Stimulated activated CD8-positive, alpha-beta memory T cell treated with anti-CD3 and anti-CD28 coated beads, Interleukin-12 subunit alpha, Interleukin-12 subunit beta, amount 100 ng/mL, for 24 hours (primary cell): ENCODE measurements around the gene CHST6.
"Not testable (repeated sequence)": the region's sequence is repeated elsewhere in the genome, so short reads cannot be mapped to it uniquely, and the experiment has no call there.

Experiments
- DNase-seq: peaks from one replicate; pipeline ENCODE4 v3.0.0-alpha.2; 2020; ENCODE audit errors: extremely low read depth

CHST6 gene

DNA sequence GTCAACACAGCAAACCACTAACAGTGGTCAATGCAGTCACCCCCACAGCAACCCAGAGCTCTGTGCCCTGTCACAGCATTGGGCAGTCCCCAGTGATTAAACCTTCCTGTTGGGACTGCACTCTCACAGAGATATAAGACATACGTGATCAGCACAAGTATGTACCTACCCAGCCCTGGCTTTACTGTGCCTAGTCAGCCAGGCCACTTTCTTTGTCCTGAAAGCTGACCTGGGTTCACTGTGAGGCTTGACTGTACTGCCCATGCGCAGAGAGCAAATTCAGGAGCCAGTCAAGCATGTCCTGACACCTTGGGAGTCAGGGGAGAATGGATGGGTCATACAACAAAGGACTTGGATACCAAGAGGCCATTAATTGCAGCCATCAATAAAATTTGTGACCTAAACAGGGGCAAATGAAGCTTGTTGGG lies 19.8 kb downstream of the CHST6 start:
- no peak for DNase-seq

DNA sequence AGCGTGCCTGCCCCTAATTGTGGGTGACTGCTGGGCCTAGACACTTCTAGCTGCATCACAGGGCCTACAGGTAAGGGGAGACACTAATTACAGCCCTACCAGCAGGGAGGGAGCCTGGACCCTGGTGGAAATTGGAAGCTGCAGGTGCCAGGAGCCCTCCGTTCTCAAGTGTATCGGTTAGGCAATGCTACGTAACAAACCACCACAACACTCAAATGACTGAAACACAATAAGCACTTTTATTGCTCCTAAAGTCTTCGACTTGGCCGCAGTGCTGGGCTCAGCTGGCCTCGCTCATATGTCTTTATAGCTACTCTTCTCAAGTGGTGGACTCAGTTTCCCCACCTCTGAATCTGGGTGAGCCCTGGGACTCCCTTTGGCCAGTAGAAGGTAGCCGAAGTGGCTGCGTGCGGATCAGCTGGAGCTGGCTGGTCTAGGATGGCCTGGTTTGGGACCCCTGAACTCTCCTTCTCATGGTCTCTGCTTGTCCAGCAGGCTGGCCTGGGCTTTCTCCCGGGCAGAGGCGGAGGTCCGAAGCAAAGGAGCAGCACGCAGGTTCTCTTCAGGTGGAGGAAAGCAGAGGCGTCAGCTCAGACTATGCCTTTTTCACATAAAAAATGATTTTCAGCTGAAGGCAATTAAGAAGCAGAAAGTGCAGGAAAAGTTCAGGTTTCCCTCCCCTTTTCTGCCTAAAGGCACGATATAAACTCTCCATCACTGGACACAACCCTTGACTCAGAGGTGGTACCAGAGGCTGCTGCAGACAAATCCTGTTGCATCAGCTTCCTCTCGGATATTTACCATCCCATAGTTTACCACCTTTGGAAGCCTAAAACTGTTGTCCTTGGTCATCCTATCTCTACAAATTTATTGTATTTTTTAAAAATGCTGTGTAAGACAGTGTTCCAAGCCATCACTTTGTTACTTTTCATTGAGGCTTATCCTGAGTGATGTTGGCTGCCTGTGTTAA lies 22.0 kb downstream of the CHST6 start:
- no peak for DNase-seq

DNA sequence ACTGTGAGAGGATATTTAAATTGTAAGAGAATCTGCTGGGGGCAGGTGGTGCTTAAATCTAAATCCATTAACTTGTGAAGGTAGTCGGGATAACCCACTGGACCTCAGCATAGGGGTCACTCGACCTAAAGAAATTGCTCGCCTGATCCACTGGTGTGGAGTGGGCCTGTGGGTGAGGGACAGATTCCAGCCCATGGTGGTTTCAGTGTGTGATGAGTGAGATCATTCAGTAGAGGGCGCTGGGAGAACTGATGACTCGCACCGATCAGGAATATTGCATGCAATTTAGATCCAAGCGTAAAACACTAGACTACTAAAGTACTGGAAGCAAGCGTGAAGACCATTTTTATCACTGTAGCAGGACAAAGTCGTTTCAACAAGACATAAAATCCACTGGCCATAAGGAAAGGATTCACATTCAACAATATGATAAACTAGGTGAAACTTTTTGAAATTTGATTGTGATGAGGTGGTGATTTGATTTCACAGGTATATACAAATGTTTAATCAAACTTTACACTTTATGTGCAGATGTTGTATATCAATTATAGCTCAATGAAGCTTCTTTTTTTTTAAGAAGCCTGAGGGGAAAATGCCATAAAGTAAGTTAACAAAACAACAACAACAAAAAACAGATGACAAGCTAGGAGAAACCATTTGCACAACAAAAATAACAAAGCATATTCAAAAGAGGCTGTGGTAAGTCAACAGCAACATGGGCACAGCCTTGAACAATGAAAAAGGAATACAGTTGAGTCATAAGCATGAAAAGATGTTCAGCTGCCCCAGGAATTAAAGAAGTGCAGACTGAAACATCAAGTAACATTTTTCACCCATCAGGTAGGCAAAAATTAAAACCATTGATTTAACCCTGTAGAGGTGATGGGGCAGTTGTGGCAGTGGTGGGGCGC lies 23.3 kb downstream of the CHST6 start:
- DNase-seq: no peak

GRCh38 chr16:75466760-75467159 lies 28.5 kb downstream of the CHST6 start:
- DNase-seq: no peak

GRCh38 chr16:75464122-75464918 lies 30.9 kb downstream of the CHST6 start, which contains the start of gene TMEM170A:
Gene TMEM170A, minus strand, starts transcription at chr16:75464689. Its CDS starts 89 bp downstream, at chr16:75464600.
- peak; percentile 99 for DNase-seq

- not testable (repeated sequence) for DNase-seq
Measured at GRCh38 chr16:75463389-75464121, 31.7 kb downstream of the CHST6 start.

GRCh38 chr16:75462806-75463205 lies 32.4 kb downstream of the CHST6 start:
- DNase-seq: no peak

DNA sequence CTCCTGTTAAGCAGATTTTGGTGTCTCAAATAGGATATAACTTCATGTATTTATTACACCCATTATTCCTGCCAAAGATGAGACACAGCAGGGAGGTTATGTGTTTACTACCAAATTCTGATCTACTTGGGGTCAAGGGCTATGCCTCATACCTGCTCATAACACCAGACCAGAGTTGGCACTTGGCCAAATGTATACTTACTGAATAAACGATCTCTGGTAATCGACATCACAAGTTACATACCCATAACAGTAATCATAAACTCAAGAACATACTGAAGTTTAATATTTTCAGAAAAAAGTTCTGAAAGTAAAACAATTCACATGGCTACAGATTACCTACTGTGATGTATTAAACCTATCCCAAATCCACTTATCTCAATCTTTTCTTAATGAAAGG lies 33.7 kb downstream of the CHST6 start:
- DNase-seq: no peak

DNA sequence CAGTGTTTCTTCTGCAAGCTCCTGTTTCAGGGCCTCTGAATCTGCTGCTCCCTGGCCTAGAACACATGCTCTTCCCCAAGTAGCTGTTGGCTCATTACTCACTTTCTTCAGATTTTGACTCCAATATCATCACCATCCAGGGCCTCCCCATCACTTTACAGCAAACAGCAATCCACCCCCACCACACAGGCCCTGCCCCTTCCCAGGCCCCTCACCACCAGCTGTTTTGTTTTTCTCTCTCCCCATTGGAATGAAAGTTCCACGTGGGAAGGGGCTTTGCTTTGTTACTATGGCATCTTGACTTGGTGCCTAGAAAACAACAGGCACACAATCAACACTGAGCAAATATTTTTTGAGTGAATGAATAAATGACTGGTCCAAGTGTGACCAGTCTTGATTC lies 34.8 kb downstream of the CHST6 start:
- no peak for DNase-seq

DNA sequence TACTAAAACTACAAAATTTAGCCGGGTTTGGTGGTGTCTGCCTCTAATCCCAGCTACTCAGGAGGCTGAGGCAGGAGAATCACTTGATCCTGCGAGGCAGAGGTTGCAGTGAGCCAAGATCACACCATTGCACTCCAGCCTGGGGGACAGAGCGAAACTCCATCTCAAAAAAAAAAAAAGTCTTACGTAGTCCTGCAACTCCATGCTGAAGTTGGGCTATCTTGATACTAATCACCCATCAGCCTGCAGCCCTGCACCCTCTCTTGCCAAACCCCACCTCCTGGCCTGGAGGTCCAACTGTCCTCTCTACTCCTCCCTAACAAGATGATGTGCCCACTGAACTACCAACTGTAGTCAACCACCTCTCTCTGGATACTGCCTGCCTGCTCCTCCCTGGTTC lies 35.5 kb downstream of the CHST6 start:
- no peak for DNase-seq

- no peak for DNase-seq
Measured at GRCh38 chr16:75458439-75458838, 36.8 kb downstream of the CHST6 start.

DNA sequence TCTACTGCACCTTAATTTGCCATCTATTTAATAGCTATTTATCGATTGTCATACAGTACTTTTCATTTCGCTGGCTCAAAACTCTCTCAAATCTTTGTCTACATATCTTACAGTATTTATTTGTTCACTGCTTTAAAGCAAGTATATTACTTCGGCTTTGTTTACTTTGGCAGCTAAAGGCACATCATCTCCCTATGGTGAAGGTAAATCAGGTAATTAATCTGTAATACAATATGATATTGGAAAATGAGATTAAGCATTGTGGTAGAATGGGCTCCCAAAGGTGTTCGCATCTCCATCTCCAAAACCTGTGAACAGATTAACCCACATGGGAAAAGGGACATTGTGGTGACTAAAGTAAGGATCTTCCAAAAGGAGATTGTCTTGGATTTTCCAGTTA lies 37.2 kb downstream of the CHST6 start:
- DNase-seq: no peak

- DNase-seq: no peak
Measured at GRCh38 chr16:75457485-75458021, 37.7 kb downstream of the CHST6 start.

DNA sequence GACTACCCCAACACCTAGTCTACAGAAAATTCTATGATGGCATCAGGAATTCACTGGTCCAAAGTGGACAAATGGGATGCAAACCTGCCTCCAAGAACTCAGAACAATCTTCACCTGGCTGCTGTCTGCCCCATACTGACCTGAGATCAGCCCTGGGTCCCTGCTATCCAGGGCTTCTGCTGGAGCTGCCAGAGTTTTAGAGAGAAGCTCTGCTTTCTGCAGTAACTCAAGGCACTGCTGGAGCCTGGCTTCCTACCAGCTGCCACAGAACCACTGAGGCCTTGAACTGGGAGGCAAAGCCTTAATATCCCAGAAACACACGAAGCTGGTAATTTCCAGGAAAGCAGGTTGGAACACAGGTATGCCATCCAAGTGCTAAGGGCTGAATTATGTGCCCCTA lies 38.3 kb downstream of the CHST6 start:
- DNase-seq: no peak

DNA sequence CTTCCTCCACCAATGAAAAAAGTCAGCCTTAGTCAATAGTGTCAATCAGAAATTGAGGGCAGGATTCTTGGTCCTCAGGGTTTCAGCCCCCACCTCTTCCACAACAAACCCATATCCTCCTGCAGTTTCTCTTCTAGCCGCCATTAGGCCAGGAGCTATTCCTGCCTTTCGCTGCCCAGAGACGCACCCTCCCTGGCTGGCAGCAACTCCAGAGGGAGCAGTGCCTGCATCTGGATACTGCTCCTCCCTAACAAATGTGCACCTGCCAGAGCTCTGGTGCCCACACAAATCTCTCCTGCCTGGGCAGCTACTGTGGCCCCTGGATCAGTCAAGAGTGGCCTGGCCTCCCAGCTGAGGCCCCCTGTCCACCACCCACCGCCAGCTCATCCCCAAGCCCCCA lies 38.8 kb downstream of the CHST6 start:
- not testable (repeated sequence) for DNase-seq

GRCh38 chr16:75455677-75456076 lies 39.6 kb downstream of the CHST6 start:
- no peak for DNase-seq

DNA sequence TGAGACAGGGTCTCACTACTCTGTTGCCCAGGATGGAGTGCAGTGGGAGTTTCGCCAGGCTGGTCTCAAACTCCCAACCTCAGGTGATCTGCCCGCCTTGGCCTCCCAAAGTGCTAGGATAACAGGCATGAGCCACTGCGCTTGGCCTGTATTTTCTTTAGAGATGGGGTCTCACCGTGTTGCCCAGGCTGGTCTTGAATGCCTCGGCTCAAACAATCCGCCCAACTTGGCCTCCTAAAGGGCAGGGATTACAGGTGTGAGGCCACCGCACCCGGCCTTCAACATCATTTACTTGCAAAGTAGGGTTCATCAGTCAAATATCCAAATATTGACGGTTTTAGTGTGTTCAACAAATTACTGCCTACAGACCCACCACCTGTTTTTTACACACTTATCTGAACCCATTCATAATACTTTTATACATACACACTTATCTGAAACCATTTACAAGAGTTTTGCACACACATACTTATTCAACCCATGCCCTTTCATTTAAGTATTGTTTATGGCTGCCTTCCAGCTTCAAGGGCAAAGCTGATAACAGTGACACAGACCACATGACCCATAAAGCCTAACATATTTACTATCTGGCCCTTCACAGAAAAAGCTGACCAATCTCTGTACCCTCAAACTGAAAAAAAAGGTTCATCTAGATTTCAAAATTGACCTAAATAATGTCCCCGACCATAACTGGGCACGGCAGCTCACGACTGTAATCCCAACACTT lies 42.6 kb downstream of the CHST6 start:
- DNase-seq: no peak

- DNase-seq: no peak
Measured at GRCh38 chr16:75446416-75446815, 48.8 kb downstream of the CHST6 start.

GRCh38 chr16:75445298-75445697 lies 49.9 kb downstream of the CHST6 start:
- no peak for DNase-seq

DNA sequence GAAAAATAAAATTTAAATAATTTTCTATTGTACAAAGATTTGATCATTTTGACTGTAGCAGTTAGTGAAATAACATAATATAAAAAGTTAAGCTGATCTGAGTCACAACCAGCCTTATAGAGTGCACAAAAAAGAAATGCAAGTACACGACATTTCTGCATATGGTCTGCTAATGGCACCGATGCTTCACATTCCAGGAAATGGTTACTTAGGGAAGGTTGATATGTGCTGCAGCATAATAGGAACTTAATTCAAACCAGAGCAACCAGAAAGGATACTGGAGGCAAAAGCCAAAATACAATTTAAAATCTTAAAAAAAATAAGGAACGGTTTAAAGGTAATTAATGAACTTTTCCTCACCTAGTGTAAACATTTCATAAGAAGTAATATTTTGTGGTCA lies 51.9 kb downstream of the CHST6 start:
- DNase-seq: no peak
